Neuron (in vitro differentiated cells): ENCODE results near the gene USP12.

Source experiments
- H2AFZ ChIP-seq: one replicate; pipeline ENCODE4 v1.6.1; 2013; ENCODE audit warnings: low read depth, mild to moderate bottlenecking, inconsistent platforms, low read length, moderate library complexity
- H3K27me3 ChIP-seq: one replicate; pipeline ENCODE4 v1.6.1; 2013; ENCODE audit warnings: low read length; ENCODE audit not compliant: insufficient read depth
- H3K36me3 ChIP-seq: one replicate; pipeline ENCODE4 v1.6.1; 2013; ENCODE audit warnings: low read length; ENCODE audit not compliant: insufficient read depth
- H3K4me1 ChIP-seq: one replicate; pipeline ENCODE4 v1.6.1; 2013; ENCODE audit warnings: low read length; ENCODE audit not compliant: insufficient read depth
- H3K4me3 ChIP-seq: 2 replicates; pipeline ENCODE4 v1.5.1; 2013; ENCODE audit warnings: mild to moderate bottlenecking, low read length, moderate library complexity
- H3K9me3 ChIP-seq: one replicate; pipeline ENCODE4 v1.6.1; 2013; ENCODE audit warnings: low read length

The USP12 gene

DNA sequence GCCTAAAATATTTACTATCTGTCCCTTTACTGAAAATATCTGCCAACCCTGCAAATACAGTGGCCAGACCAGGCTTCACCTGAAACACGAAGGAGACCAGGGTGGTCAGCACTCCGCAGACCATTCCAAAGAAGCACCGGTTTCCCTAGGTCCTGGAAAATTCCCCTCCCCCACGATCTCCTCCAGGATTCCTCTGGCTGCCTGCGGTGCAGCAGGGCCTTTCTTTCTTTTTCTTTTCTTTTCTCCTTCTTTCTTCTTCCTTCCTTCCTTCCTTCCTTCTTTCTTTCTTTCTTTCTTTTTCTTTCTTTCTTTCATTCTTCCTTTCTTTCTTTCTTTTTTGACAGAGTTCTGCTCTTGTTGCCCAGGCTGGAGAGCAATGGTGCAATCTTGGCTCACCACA is 152.7 kb downstream of the USP12 start:
- no peaks in the 10 kb centered on the region for H3K36me3 ChIP-seq
- H3K9me3 ChIP-seq: no peaks in the 10 kb centered on the region
- no peak overlapping the region for H3K4me3 ChIP-seq
- peaks cover 10% of the 10 kb centered on the region for H3K4me1 ChIP-seq
- H3K27me3 ChIP-seq: peaks cover 5% of the 10 kb centered on the region
- H2AFZ ChIP-seq: no peak overlapping the region

DNA sequence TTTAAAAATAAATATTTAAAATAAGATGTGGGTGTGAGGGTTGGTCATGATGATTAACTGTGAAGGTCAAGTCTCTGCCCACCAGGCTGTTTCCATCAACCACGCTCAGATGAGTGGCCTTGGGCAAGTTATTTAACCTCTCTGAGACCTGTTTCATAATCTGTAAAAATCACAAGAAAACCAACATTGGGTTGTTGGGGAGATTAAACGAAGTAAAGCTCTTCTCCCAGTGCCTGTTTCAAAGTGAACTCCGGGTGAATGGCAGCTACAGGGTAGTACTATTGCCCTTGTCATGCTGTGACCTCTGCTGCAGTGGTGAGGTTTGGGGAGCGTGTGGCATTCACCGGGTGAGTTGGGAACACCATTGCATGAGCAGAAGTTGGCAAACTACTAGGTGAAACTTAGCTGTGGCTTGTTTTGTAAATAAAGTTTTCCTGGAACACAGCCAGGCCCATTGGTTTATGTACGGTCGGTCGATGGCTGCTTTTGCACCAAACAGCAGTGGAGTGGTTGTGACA is 153.2 kb downstream of the USP12 start:
- Histone ChIP-seq H2AFZ (no peak overlapping the region), H3K4me1 (peaks cover 10% of the 10 kb centered on the region), H3K36me3 (no peaks in the 10 kb centered on the region), H3K9me3 (no peaks in the 10 kb centered on the region), H3K4me3 (no peak overlapping the region), H3K27me3 (peaks cover 5% of the 10 kb centered on the region)

- Histone ChIP-seq H3K4me3 (no peak overlapping the region), H3K36me3 (no peaks in the 10 kb centered on the region), H3K27me3 (peaks cover 7% of the 10 kb centered on the region), H3K4me1 (no peaks in the 10 kb centered on the region), H2AFZ (no peak overlapping the region), H3K9me3 (no peaks in the 10 kb centered on the region)
These were observed 154.7 kb downstream of the USP12 start for GRCh38 chr13:27016875-27017274.
